ENCODE results near the gene SLC25A1.

SLC25A1 gene

DNA sequence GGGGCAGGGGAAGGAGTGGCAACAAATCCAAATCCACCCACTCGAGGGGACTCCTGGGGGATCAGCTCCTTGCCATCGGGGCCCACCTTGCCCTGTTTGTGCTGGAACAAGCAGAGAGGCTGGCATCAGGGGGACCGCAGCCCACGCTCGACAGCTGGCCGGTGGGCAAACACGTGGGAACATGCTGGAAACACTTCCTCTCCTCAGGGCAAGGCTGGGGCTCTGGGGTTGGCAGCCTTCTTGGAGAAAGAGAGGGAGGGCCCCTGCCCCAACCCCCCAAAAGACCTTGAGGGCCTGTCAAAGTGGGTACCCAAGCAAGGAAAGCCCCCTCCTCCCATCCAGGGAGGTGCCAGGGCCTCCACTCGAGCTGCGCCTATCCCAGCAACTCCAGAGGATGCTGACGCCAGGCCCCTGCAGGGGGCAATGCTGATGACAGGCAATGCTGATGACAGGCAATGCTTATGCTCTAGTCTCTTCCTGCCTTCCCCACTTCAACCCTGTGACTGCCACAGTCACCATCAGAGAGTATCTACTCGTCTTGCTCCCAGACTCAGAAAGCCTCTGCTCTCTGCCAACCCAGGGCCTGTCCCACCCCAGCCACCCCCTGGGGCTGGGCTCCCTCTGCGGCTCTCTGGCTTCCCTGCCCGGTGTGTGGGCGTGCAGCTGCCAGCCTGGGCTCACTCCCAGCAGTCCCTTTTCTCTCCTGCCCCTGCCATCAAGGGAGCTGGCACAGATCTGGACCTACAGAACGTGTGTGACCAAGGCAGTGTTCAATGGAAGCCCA, 40.1 kb downstream of the SLC25A1 start:
- no peak for DNase-seq (ENCODE audit: extremely low read depth, insufficient read length)
- TF ChIP-seq, protein P1, sequence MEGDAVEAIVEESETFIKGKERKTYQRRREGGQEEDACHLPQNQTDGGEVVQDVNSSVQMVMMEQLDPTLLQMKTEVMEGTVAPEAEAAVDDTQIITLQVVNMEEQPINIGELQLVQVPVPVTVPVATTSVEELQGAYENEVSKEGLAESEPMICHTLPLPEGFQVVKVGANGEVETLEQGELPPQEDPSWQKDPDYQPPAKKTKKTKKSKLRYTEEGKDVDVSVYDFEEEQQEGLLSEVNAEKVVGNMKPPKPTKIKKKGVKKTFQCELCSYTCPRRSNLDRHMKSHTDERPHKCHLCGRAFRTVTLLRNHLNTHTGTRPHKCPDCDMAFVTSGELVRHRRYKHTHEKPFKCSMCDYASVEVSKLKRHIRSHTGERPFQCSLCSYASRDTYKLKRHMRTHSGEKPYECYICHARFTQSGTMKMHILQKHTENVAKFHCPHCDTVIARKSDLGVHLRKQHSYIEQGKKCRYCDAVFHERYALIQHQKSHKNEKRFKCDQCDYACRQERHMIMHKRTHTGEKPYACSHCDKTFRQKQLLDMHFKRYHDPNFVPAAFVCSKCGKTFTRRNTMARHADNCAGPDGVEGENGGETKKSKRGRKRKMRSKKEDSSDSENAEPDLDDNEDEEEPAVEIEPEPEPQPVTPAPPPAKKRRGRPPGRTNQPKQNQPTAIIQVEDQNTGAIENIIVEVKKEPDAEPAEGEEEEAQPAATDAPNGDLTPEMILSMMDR (IDR thresholded peaks at IDR 0.05; ENCODE audit: insufficient read depth, low read length, poor library complexity, severe bottlenecking), result no peak
- Histone ChIP-seq H3K27me3 (replicated peaks; ENCODE audit: control insufficient read depth, insufficient read depth, low read length) (no peaks in the 10 kb centered on the region), H3K36me3 (ENCODE audit: control insufficient read depth, insufficient read depth, low read length) (peaks cover 54% of the 10 kb centered on the region), H3K4me3 (replicated peaks; ENCODE audit: low read depth, low read length) (no peak overlapping the region)

DNA sequence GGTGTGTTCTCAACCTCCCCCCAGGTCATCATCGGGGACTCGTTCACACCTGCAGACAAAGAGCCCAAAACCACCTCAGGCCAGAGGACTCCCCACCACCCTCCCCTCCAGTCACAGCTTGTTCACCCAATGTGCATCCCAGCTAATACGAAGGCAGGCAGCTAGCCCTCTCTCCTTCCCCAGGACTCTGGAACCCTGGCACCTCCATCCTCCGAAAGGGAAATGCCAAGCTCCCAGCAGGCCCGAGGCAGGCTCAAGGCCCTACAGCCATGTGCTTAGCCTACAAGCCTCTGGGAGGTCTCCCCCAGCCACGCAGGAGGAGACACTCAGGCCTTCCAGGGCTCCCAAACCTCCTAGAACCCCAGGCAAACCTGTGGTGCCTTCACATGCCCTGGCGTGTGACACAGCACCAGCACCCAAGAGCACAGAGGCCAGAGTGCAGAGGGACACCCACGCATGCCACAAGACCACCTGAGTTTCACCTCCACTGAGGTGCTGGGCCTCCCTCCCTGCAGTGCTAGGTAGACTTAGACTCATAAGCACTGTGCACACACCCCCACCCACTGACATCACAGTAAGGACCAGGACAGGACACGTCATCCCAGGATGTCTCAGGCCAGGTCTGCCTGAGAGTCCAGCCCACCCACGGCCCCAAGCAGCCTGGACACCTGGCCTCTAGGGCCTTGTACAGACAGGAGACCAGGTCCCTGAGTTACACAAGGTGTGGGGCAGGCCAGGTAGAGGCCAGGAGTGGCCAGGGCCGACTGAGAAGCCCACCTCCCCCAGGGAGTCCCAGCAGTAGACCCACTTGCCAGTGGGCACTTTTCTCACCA, 40.9 kb downstream of the SLC25A1 start:
- no peak for DNase-seq (ENCODE audit: extremely low read depth, insufficient read length)
- no peaks in the 10 kb centered on the region for H3K27me3 ChIP-seq (replicated peaks; ENCODE audit: control insufficient read depth, insufficient read depth, low read length)
- no peak overlapping the region for H3K4me3 ChIP-seq (replicated peaks; ENCODE audit: low read depth, low read length)
- peaks cover 57% of the 10 kb centered on the region for H3K36me3 ChIP-seq (ENCODE audit: control insufficient read depth, insufficient read depth, low read length)
- TF ChIP-seq, protein P1 (IDR thresholded peaks at IDR 0.05; ENCODE audit: insufficient read depth, low read length, poor library complexity, severe bottlenecking), result no peak

DNA sequence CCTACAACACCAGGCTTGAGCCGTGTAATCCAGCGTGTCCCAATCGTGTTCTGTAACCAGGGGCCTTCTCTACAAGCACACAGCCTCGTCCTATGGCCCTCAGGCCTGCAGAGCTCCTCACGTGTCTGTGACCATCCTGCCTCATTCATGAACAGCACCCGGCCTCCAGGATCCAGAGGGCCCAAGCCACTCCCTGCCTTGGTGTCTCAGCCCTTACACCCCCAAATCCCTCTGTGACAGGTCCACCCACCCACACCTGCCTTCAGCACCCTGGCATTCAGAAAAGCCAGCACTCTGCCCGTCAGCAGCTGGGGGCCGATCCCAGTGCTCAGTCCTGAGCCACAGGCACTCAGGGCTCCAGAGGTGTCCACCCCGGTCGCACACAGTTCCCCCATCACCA, 41.6 kb downstream of the SLC25A1 start:
- Histone ChIP-seq H3K4me3 (replicated peaks; ENCODE audit: low read depth, low read length) (no peak overlapping the region), H3K36me3 (ENCODE audit: control insufficient read depth, insufficient read depth, low read length) (peaks cover 55% of the 10 kb centered on the region), H3K27me3 (replicated peaks; ENCODE audit: control insufficient read depth, insufficient read depth, low read length) (no peaks in the 10 kb centered on the region)
- DNase-seq (ENCODE audit: extremely low read depth, insufficient read length), result no peak
- TF ChIP-seq, protein P1 (IDR thresholded peaks at IDR 0.05; ENCODE audit: insufficient read depth, low read length, poor library complexity, severe bottlenecking), result no peak

DNA sequence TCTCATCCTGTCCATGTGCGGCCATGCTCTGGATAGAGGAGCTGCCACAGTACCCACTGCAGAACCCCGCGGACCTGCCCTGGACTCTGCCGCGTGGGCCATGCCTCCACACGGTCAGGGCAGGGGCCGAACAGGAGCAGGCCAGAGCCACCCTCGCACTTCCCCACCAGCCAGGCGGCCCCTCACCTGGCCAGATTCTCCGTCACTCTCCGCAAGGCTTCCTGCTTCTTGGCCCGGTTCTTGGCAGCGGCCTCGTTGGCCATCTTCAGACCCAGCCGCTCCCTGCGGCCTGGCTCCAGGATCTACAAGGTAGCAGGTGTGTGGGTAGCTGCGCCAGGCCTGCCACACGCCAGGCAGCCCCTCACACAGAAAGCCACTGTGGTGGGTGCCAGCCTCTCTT, 43.7 kb downstream of the SLC25A1 start:
- peaks cover 50% of the 10 kb centered on the region for H3K36me3 ChIP-seq (ENCODE audit: control insufficient read depth, insufficient read depth, low read length)
- TF ChIP-seq, protein P1 (IDR thresholded peaks at IDR 0.05; ENCODE audit: insufficient read depth, low read length, poor library complexity, severe bottlenecking), result no peak

DNA sequence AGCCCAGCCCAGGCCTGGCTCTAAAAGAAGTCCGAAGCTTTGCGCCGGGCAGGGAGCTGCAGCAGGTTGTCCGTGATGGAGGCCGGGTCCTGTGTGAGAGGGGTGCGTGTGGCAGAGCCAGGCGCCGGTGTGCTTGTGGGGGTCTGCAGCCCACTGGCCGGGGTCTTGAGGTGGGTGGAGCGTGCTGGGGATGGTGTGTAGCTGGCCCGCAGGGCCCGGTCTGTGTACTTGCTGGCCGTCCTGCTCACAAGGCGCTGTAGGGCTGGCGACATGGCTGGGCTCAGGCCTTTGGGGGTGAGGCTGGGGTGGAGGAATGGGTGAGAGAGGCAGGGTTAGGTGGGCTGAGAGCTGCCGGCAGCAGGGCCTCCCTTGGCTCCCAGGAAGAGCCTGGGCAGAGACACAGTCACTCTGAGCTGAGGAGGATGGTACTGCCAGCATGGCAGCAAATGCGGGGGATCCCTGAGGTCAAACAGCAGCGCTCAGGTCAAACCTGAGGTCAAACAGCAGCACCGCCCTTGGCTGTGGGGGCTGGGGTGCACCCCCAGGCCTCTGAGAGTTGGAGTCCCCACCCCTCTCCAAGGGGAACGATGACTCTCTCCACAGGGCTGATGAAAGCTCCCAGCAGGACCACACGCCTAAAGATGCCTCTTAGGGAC, 44.2 kb downstream of the SLC25A1 start:
- TF ChIP-seq, protein P1 (IDR thresholded peaks at IDR 0.05; ENCODE audit: insufficient read depth, low read length, poor library complexity, severe bottlenecking), result no peak
- peaks cover 45% of the 10 kb centered on the region for H3K36me3 ChIP-seq (ENCODE audit: control insufficient read depth, insufficient read depth, low read length)
- DNase-seq (ENCODE audit: extremely low read depth, insufficient read length), result no peak
- H3K27me3 ChIP-seq (replicated peaks; ENCODE audit: control insufficient read depth, insufficient read depth, low read length), result no peaks in the 10 kb centered on the region
- no peak overlapping the region for H3K4me3 ChIP-seq (replicated peaks; ENCODE audit: low read depth, low read length)

More for the DNA sequence above, 43.7 kb downstream of the SLC25A1 start:
- no peaks in the 10 kb centered on the region for H3K27me3 ChIP-seq (replicated peaks; ENCODE audit: control insufficient read depth, insufficient read depth, low read length)
- no peak for DNase-seq (ENCODE audit: extremely low read depth, insufficient read length)
- H3K4me3 ChIP-seq (replicated peaks; ENCODE audit: low read depth, low read length), result no peak overlapping the region

Measured in GM06990 (cell line).